ENCODE data around the gene FSTL4. TPM values are rescaled to one million over a fixed set of nuclear protein-coding genes. Genes with fewer than 3 reads are reported as not detected.
"Not testable (repeated sequence)": the region's sequence is repeated elsewhere in the genome, so short reads cannot be mapped to it uniquely, and the experiment has no call there.

Gene FSTL4
- total RNA-seq, 1 donor from 2014 or later, result 0.11 TPM

- no peak for DNase-seq (ENCODE audit: low read depth)
These were observed 381.3 kb downstream of the FSTL4 start for GRCh38 chr5:133230823-133231578.

GRCh38 chr5:133229931-133230664, 382.2 kb downstream of the FSTL4 start:
- no peak for DNase-seq (ENCODE audit: low read depth)

GRCh38 chr5:133228316-133228715, 384.0 kb downstream of the FSTL4 start:
- no peak for DNase-seq (ENCODE audit: low read depth)

GRCh38 chr5:133227897-133228296, 384.4 kb downstream of the FSTL4 start:
- DNase-seq (ENCODE audit: low read depth), result no peak

- no peak for DNase-seq (ENCODE audit: low read depth)
These were observed 385.3 kb downstream of the FSTL4 start for GRCh38 chr5:133227082-133227481.

GRCh38 chr5:133226186-133226585, 386.2 kb downstream of the FSTL4 start:
- no peak for DNase-seq (ENCODE audit: low read depth)

- DNase-seq (ENCODE audit: low read depth), result no peak
These were observed 386.6 kb downstream of the FSTL4 start for GRCh38 chr5:133225671-133226152.

- DNase-seq (ENCODE audit: low read depth), result no peak
These were observed 389.4 kb downstream of the FSTL4 start for GRCh38 chr5:133222979-133223378.

GRCh38 chr5:133222521-133222920, 389.8 kb downstream of the FSTL4 start:
- DNase-seq (ENCODE audit: low read depth), result no peak

GRCh38 chr5:133222040-133222439, 390.3 kb downstream of the FSTL4 start:
- no peak for DNase-seq (ENCODE audit: low read depth)

- DNase-seq (ENCODE audit: low read depth), result no peak
These were observed 391.3 kb downstream of the FSTL4 start for GRCh38 chr5:133220851-133221674.

GRCh38 chr5:133219296-133219695, 393.0 kb downstream of the FSTL4 start:
- no peak for DNase-seq (ENCODE audit: low read depth)

- not testable (repeated sequence) for DNase-seq (ENCODE audit: low read depth)
These were observed 396.2 kb downstream of the FSTL4 start for GRCh38 chr5:133216138-133216537.

GRCh38 chr5:133214153-133214820, 398.1 kb downstream of the FSTL4 start:
- DNase-seq (ENCODE audit: low read depth), result no peak

- no peak for DNase-seq (ENCODE audit: low read depth)
These were observed 406.7 kb downstream of the FSTL4 start for GRCh38 chr5:133205649-133206048.

- no peak for DNase-seq (ENCODE audit: low read depth)
These were observed 407.1 kb downstream of the FSTL4 start for GRCh38 chr5:133205204-133205603.

GRCh38 chr5:133203317-133204305, 408.7 kb downstream of the FSTL4 start:
- DNase-seq (ENCODE audit: low read depth), result no peak

- no peak for DNase-seq (ENCODE audit: low read depth)
These were observed 410.2 kb downstream of the FSTL4 start for GRCh38 chr5:133202066-133202665.

GRCh38 chr5:133201310-133201709, 411.0 kb downstream of the FSTL4 start:
- DNase-seq (ENCODE audit: low read depth), result no peak

Data from myocyte (in vitro differentiated cells).